Memory B cell (primary cell): ENCODE measurements around the gene TECRL.

Experiments
- ATAC-seq: fragments of 150-1000 bp; cut with Tn5 transposase; 2 replicates; pipeline ENCODE4 v1.10.0; 2021; ENCODE audit warnings: low read depth, mild to moderate bottlenecking, moderate library complexity
- DNase-seq, 2 donors: peaks; one replicate each; pipeline ENCODE4 v3.0.0; 2022; ENCODE audit warnings: low spot score in 2 of 2
- H3K27ac Mint-ChIP-seq: one replicate; pipeline ENCODE4 v1.8.0; 2022; ENCODE audit warnings: mild to moderate bottlenecking, moderate library complexity, mixed read lengths
- H3K27me3 Mint-ChIP-seq: one replicate; pipeline ENCODE4 v1.8.0; 2022; ENCODE audit warnings: mixed read lengths
- H3K36me3 Mint-ChIP-seq: one replicate; pipeline ENCODE4 v1.8.0; 2022; ENCODE audit warnings: mild to moderate bottlenecking, mixed read lengths
- H3K4me1 Mint-ChIP-seq: one replicate; pipeline ENCODE4 v1.8.0; 2022; ENCODE audit warnings: mixed read lengths
- H3K4me3 Mint-ChIP-seq: one replicate; pipeline ENCODE4 v1.8.0; 2022; ENCODE audit warnings: mild to moderate bottlenecking, moderate library complexity, mixed read lengths
- H3K9me3 Mint-ChIP-seq: one replicate; pipeline ENCODE4 v1.8.0; 2022; ENCODE audit warnings: mixed read lengths

Gene TECRL

GRCh38 chr4:64360664-64361398 lies 48.4 kb downstream of the TECRL start:
- H3K36me3 Mint-ChIP-seq, result no peaks in the 10 kb centered on the region
- no peaks in the 10 kb centered on the region for H3K27me3 Mint-ChIP-seq
- ATAC-seq (no peak), DNase-seq (no peak)
- peaks cover 2% of the 10 kb centered on the region for H3K9me3 Mint-ChIP-seq
- H3K4me3 Mint-ChIP-seq, result no peak overlapping the region
- H3K27ac Mint-ChIP-seq, result no peak overlapping the region
- no peaks in the 10 kb centered on the region for H3K4me1 Mint-ChIP-seq

- ATAC-seq (no peak), DNase-seq (no peak)
- H3K4me1 Mint-ChIP-seq, result no peaks in the 10 kb centered on the region
- H3K4me3 Mint-ChIP-seq, result no peak overlapping the region
- H3K36me3 Mint-ChIP-seq, result no peaks in the 10 kb centered on the region
- no peaks in the 10 kb centered on the region for H3K27me3 Mint-ChIP-seq
- peaks cover 2% of the 10 kb centered on the region for H3K9me3 Mint-ChIP-seq
- H3K27ac Mint-ChIP-seq, result no peak overlapping the region
Measured at GRCh38 chr4:64359489-64359888, 49.8 kb downstream of the TECRL start.

GRCh38 chr4:64353904-64354303 lies 55.3 kb downstream of the TECRL start:
- Mint-ChIP-seq H3K4me1 (no peaks in the 10 kb centered on the region), H3K27ac (no peak overlapping the region), H3K9me3 (peaks cover 5% of the 10 kb centered on the region), H3K27me3 (no peaks in the 10 kb centered on the region), H3K36me3 (no peaks in the 10 kb centered on the region), H3K4me3 (no peak overlapping the region)
- no peak for DNase-seq
- no peak for ATAC-seq

DNA sequence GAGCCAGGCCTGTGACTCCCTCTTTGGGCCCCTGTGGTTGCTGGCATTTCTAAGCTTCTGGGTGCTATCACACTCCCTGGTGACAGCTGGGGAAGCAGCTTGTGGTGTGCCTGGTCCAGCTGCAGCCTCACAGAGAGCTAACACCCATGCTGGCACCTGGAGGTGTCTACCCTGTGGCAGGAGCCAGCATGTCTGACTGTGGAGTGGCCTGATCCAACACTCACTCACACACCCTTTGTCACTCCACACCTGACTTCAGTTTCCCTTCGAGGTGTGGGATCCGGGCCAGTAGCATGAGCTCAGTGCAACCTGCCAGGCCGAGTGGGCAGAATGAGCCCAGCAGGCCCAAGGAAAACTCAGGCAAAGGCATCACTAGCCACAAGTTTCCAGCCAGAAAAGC lies 67.5 kb downstream of the TECRL start:
- Mint-ChIP-seq H3K36me3 (no peaks in the 10 kb centered on the region), H3K9me3 (peaks cover 5% of the 10 kb centered on the region), H3K27me3 (no peaks in the 10 kb centered on the region), H3K27ac (no peak overlapping the region), H3K4me1 (no peaks in the 10 kb centered on the region), H3K4me3 (no peak overlapping the region)
- no peak for ATAC-seq
- no peak for DNase-seq

DNA sequence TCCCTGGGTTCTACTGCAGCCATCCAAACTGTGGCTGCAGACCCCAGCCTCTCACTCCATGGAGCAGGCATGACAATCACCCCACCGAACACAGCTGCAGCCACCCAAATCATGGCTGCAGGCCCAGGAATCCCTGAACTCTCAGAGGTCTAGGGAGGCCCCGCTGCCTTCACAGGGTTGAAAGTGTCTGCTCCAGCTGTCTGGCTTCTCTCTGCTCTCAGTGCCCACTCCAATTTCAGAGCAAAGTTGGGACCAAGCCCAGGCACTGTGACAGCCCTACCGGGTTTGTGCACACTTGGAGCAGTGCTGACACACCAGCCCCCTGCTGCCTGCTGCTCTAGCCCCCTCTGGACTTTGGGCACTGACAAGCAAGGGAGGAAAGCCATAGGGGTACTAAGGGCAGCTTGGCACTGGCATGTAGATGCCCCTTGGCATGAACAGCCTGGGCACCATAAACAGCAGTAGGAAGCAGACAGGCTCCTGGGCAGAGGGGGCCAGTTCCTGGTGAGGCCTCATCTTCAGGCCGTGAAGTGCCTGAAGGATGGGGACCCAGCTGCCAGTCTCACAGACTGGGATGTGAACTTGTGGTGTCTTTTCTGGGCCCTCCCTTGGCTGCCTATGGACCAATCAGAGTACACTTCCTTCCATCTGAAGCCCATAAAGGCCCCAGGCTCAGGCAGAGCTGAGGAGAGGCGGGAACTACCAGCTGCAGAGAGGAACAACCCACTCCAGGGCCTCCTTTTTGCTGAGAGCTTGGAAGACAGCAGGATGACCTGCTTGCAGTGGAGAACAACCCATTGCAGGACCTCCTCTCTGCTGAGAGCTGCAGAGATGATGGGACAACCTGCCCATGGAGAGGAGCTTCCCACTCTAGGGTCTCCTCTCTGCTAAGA lies 68.8 kb downstream of the TECRL start:
- H3K27ac Mint-ChIP-seq, result no peak overlapping the region

DNA sequence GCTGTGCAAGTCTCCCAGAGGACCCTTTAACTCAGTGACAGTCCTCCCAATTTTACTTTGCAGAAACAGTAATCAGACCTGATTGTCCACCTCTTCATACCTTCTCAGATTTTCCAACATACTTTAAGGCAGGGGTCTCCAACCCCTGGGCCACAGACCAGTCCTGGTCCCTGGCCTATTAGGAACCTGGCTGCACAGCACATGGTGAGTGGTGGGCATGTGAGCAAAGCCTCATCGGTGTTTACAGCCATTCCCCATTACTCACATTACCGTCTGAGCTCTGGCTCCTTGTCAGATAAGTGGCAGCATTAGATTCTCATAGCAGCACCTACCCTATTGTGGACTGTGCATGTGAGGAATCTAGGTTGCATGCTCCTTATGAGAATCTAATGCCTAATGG lies 74.3 kb downstream of the TECRL start:
- H3K4me3 Mint-ChIP-seq, result no peak overlapping the region
- H3K27ac Mint-ChIP-seq, result no peak overlapping the region
- H3K4me1 Mint-ChIP-seq, result no peaks in the 10 kb centered on the region
- H3K9me3 Mint-ChIP-seq, result peaks cover 10% of the 10 kb centered on the region
- ATAC-seq (no peak), DNase-seq (no peak)
- no peaks in the 10 kb centered on the region for H3K36me3 Mint-ChIP-seq
- H3K27me3 Mint-ChIP-seq, result no peaks in the 10 kb centered on the region

More for the DNA sequence above, 68.8 kb downstream of the TECRL start:
- H3K4me3 Mint-ChIP-seq, result no peak overlapping the region
- H3K9me3 Mint-ChIP-seq, result peaks cover 7% of the 10 kb centered on the region
- no peaks in the 10 kb centered on the region for H3K4me1 Mint-ChIP-seq
- no peaks in the 10 kb centered on the region for H3K36me3 Mint-ChIP-seq
- no peak for ATAC-seq
- no peaks in the 10 kb centered on the region for H3K27me3 Mint-ChIP-seq
- no peak for DNase-seq

- no peaks in the 10 kb centered on the region for H3K27me3 Mint-ChIP-seq
- no peaks in the 10 kb centered on the region for H3K36me3 Mint-ChIP-seq
- H3K4me3 Mint-ChIP-seq, result no peak overlapping the region
- H3K4me1 Mint-ChIP-seq, result no peaks in the 10 kb centered on the region
- ATAC-seq (no peak), DNase-seq (no peak)
- H3K27ac Mint-ChIP-seq, result no peak overlapping the region
- peaks cover 3% of the 10 kb centered on the region for H3K9me3 Mint-ChIP-seq
Measured at GRCh38 chr4:64330143-64330542, 79.1 kb downstream of the TECRL start.

GRCh38 chr4:64327237-64327636 lies 82.0 kb downstream of the TECRL start:
- Mint-ChIP-seq H3K27ac (no peak overlapping the region), H3K4me1 (no peaks in the 10 kb centered on the region), H3K36me3 (no peaks in the 10 kb centered on the region), H3K4me3 (no peak overlapping the region), H3K9me3 (no peaks in the 10 kb centered on the region), H3K27me3 (no peaks in the 10 kb centered on the region)
- DNase-seq (no peak), ATAC-seq (no peak)

GRCh38 chr4:64326507-64326906 lies 82.7 kb downstream of the TECRL start:
- H3K36me3 Mint-ChIP-seq, result no peaks in the 10 kb centered on the region
- no peaks in the 10 kb centered on the region for H3K4me1 Mint-ChIP-seq
- no peaks in the 10 kb centered on the region for H3K9me3 Mint-ChIP-seq
- ATAC-seq (no peak), DNase-seq (no peak)
- H3K4me3 Mint-ChIP-seq, result no peak overlapping the region
- H3K27me3 Mint-ChIP-seq, result no peaks in the 10 kb centered on the region
- H3K27ac Mint-ChIP-seq, result no peak overlapping the region

- Mint-ChIP-seq H3K36me3 (no peaks in the 10 kb centered on the region), H3K4me3 (no peak overlapping the region), H3K4me1 (no peaks in the 10 kb centered on the region), H3K27me3 (no peaks in the 10 kb centered on the region), H3K27ac (no peak overlapping the region), H3K9me3 (peaks cover 6% of the 10 kb centered on the region)
- DNase-seq (no peak), ATAC-seq (no peak)
Measured at GRCh38 chr4:64306255-64306565, 103.0 kb downstream of the TECRL start.

DNA sequence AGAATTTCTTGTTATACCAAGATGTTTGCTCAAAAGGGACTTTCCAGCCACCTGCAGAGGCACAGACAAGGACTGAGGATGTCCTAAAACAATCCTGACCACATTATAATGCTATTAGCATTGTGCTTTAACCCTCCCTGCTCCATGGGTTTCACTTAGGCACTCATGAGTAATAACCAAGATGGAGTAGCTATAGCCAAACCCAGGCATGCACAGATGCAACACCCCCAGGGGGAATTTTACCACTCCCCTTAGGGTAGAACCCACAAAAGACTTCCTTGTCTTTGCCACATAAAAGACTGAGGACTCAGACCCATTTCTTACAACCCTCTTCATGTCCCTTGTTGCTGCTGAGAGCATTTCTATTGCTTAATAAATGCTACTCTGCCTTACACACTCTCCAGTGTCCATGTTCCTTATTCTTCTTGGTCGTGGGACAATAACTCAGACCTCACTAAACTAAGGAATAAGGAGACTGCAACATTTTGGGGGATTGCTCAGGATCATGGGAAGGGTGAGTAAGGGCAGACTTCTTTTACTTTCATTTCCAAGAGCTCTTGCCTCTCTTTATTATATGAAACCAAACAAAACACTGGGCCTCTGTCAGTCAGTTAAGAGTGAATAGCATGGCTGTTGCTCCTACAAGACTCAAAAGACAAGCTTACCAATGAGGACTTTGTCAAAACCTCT lies 103.5 kb downstream of the TECRL start:
- ATAC-seq (no peak), DNase-seq (no peak)
- H3K4me1 Mint-ChIP-seq, result no peaks in the 10 kb centered on the region
- H3K27me3 Mint-ChIP-seq, result no peaks in the 10 kb centered on the region
- no peak overlapping the region for H3K4me3 Mint-ChIP-seq
- H3K27ac Mint-ChIP-seq, result no peak overlapping the region
- H3K36me3 Mint-ChIP-seq, result no peaks in the 10 kb centered on the region
- H3K9me3 Mint-ChIP-seq, result peaks cover 5% of the 10 kb centered on the region

GRCh38 chr4:64272432-64272831 lies 136.8 kb downstream of the TECRL start:
- Mint-ChIP-seq H3K36me3 (no peaks in the 10 kb centered on the region), H3K27me3 (no peaks in the 10 kb centered on the region), H3K27ac (no peak overlapping the region), H3K4me1 (no peaks in the 10 kb centered on the region), H3K4me3 (no peak overlapping the region), H3K9me3 (peaks cover 1% of the 10 kb centered on the region)
- no peak for DNase-seq
- ATAC-seq, result no peak

- no peak overlapping the region for H3K4me3 Mint-ChIP-seq
- DNase-seq (no peak), ATAC-seq (no peak)
- no peaks in the 10 kb centered on the region for H3K4me1 Mint-ChIP-seq
- no peak overlapping the region for H3K27ac Mint-ChIP-seq
- no peaks in the 10 kb centered on the region for H3K27me3 Mint-ChIP-seq
- no peaks in the 10 kb centered on the region for H3K36me3 Mint-ChIP-seq
- peaks cover 1% of the 10 kb centered on the region for H3K9me3 Mint-ChIP-seq
Measured at GRCh38 chr4:64271601-64272081, 137.6 kb downstream of the TECRL start.

DNA sequence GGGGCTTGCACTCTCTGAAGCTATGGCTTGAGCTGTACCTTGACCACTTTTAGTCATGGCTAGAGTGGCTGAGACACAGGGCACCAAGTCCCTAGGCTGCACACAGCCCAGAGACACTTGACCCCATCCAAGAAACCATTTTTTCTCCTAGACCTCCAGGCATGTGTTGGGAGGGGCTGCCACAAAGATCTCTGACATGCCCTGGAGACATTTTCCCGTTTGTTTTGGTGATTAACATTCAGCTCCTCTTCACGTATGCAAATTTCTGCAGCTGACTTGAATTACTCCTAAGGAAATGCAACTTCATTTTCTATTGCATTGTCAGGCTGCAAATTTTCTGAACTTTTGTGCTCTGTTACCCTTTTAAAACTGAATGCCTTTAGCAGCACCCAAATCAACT lies 142.6 kb downstream of the TECRL start:
- Mint-ChIP-seq H3K9me3 (peaks cover 4% of the 10 kb centered on the region), H3K4me1 (no peaks in the 10 kb centered on the region), H3K4me3 (no peak overlapping the region), H3K27ac (no peak overlapping the region), H3K36me3 (no peaks in the 10 kb centered on the region), H3K27me3 (no peaks in the 10 kb centered on the region)
- DNase-seq (no peak), ATAC-seq (no peak)
